Activated B cell treated with CpG ODN at 0.5 μM for 24 hours (primary cell): ENCODE data around the gene MDM2. TPM values are rescaled to one million over a fixed set of nuclear protein-coding genes. Genes with fewer than 3 reads are reported as not detected.

ENCODE experiments used
- ATAC-seq: fragments of 200-7000 bp; cut with Tn5 transposase; one replicate; pipeline ENCODE4 v1.10.0; 2021; ENCODE audit warnings: low read depth, mild to moderate bottlenecking, moderate library complexity
- CTCF ChIA-PET: fragments of 350-600 bp; sonication (Branson Sonifier 250); formaldehyde crosslinking; loops from one replicate; lab custom pipeline; 2021; ENCODE audit warnings: antibody characterized with exemption; lab: Charles Lee
- POLR2A ChIA-PET: fragments of 350-600 bp; sonication (Branson Sonifier 250); formaldehyde crosslinking; loops from one replicate; lab custom pipeline; 2021; ENCODE audit warnings: antibody characterized with exemption; lab: Charles Lee
- DNase-seq: peaks from one replicate; pipeline ENCODE4 v3.0.0; 2022
- H3K27ac Mint-ChIP-seq: one replicate; pipeline ENCODE4 v1.8.0; 2020; ENCODE audit warnings: mixed read lengths
- H3K27me3 Mint-ChIP-seq: one replicate; pipeline ENCODE4 v1.8.0; 2021; ENCODE audit warnings: mixed read lengths
- H3K36me3 Mint-ChIP-seq: one replicate; pipeline ENCODE4 v1.8.0; 2021; ENCODE audit warnings: low read depth, mixed read lengths
- H3K4me1 Mint-ChIP-seq: one replicate; pipeline ENCODE4 v1.8.0; 2021; ENCODE audit warnings: mixed read lengths
- H3K4me3 Mint-ChIP-seq: one replicate; pipeline ENCODE4 v1.8.0; 2020; ENCODE audit warnings: mild to moderate bottlenecking, mixed read lengths
- H3K9me3 Mint-ChIP-seq: one replicate; pipeline ENCODE4 v1.8.0; 2020; ENCODE audit warnings: mixed read lengths
- CTCF ChIP-seq: fragments of 200-600 bp; IDR thresholded peaks from one replicate; pipeline ENCODE4 v1.8.0; 2022; ENCODE audit warnings: antibody characterized with exemption, mild to moderate bottlenecking
- intact Hi-C: fragments of 100-400 bp; cut with micrococcal nuclease; formaldehyde crosslinking; loops from one replicate; pipeline ENCODE4 v1.15.1; 2024
- total RNA-seq: library from RNA; stranded (reverse); gene quantifications from 2 replicates; pipeline ENCODE4 v1.2.3, GENCODE V29; 2022

The MDM2 gene
- total RNA-seq, 1 donor from 2014 or later, result 90.8 TPM

GRCh38 chr12:68821357-68822188, 13.6 kb downstream of the MDM2 start:
- no peaks in the 10 kb centered on the region for H3K9me3 Mint-ChIP-seq

GRCh38 chr12:68823696-68824095, 15.7 kb downstream of the MDM2 start:
- no peak for TF ChIP-seq CTCF
- ChIA-PET POLR2A (no interaction called here), CTCF (no interaction called here)
- no peak for ATAC-seq
- no peaks in the 10 kb centered on the region for H3K9me3 Mint-ChIP-seq
- DNase-seq, result no peak
- peaks cover 79% of the 10 kb centered on the region for H3K36me3 Mint-ChIP-seq
- intact Hi-C loops, result no loop called here
- H3K4me3 Mint-ChIP-seq, result no peak overlapping the region
- H3K27me3 Mint-ChIP-seq, result no peaks in the 10 kb centered on the region
- H3K4me1 Mint-ChIP-seq, result peaks cover 14% of the 10 kb centered on the region
- H3K27ac Mint-ChIP-seq, result no peak overlapping the region

More at GRCh38 chr12:68821357-68822188, 13.6 kb downstream of the MDM2 start:
- DNase-seq (no peak), ATAC-seq (no peak)
- TF ChIP-seq CTCF, result no peak
- intact Hi-C loops, result no loop called here
- no peaks in the 10 kb centered on the region for H3K27me3 Mint-ChIP-seq
- peaks cover 76% of the 10 kb centered on the region for H3K36me3 Mint-ChIP-seq
- ChIA-PET POLR2A (no interaction called here), CTCF (interaction anchor here (2.6 kb wide), 1 partner anchor 9 kb away, joined by 14 read pairs; no protein-coding TSS in a partner anchor)
- peaks cover 14% of the 10 kb centered on the region for H3K4me1 Mint-ChIP-seq
- no peak overlapping the region for H3K4me3 Mint-ChIP-seq
- H3K27ac Mint-ChIP-seq, result peak overlapping the region; percentile 46

GRCh38 chr12:68824131-68824530, 16.2 kb downstream of the MDM2 start:
- Mint-ChIP-seq H3K9me3 (no peaks in the 10 kb centered on the region), H3K27me3 (no peaks in the 10 kb centered on the region), H3K4me1 (peaks cover 14% of the 10 kb centered on the region), H3K36me3 (peaks cover 79% of the 10 kb centered on the region), H3K27ac (no peak overlapping the region), H3K4me3 (no peak overlapping the region)
- intact Hi-C loops, result no loop called here
- DNase-seq (no peak), ATAC-seq (no peak)
- TF ChIP-seq CTCF, result no peak
- ChIA-PET POLR2A (interaction anchor here (0.7 kb wide), 1 partner anchor 327 kb away, joined by 4 read pairs; no protein-coding TSS in a partner anchor), CTCF (no interaction called here)

GRCh38 chr12:68824597-68825250, 16.7 kb downstream of the MDM2 start:
- Mint-ChIP-seq H3K27me3 (no peaks in the 10 kb centered on the region), H3K27ac (no peak overlapping the region), H3K9me3 (no peaks in the 10 kb centered on the region), H3K4me1 (peaks cover 14% of the 10 kb centered on the region), H3K36me3 (peaks cover 78% of the 10 kb centered on the region), H3K4me3 (no peak overlapping the region)
- ATAC-seq (no peak), DNase-seq (no peak)
- no peak for TF ChIP-seq CTCF
- CTCF ChIA-PET, result no interaction called here
- intact Hi-C loops, result no loop called here
- POLR2A ChIA-PET, result interaction anchor here (0.7 kb wide), 1 partner anchor 327 kb away, joined by 4 read pairs; no protein-coding TSS in a partner anchor

GRCh38 chr12:68825569-68826217, 17.7 kb downstream of the MDM2 start:
- no peak for TF ChIP-seq CTCF
- H3K27ac Mint-ChIP-seq, result no peak overlapping the region
- H3K4me1 Mint-ChIP-seq, result peaks cover 17% of the 10 kb centered on the region
- no peaks in the 10 kb centered on the region for H3K27me3 Mint-ChIP-seq
- ATAC-seq (no peak), DNase-seq (no peak)
- CTCF ChIA-PET, result no interaction called here
- no peak overlapping the region for H3K4me3 Mint-ChIP-seq
- H3K36me3 Mint-ChIP-seq, result peaks cover 75% of the 10 kb centered on the region
- intact Hi-C loops, result no loop called here
- H3K9me3 Mint-ChIP-seq, result no peaks in the 10 kb centered on the region
- POLR2A ChIA-PET, result no interaction called here
